HG03520 (cell line): ENCODE measurements around the gene NEK6.

Experiments
- ATAC-seq: cut with Tn5 transposase; IDR thresholded peaks from one replicate; pipeline ENCODE4 v1.9.1; 2021; ENCODE audit warnings: mild to moderate bottlenecking, moderate library complexity; ENCODE audit not compliant: unreplicated experiment

The NEK6 gene

GRCh38 chr9:124293718-124294506 is 36.2 kb downstream of the NEK6 start:
- ATAC-seq: no peak

GRCh38 chr9:124295159-124295794 is 37.5 kb downstream of the NEK6 start:
- ATAC-seq: no peak

- no peak for ATAC-seq
Measured at GRCh38 chr9:124296094-124296493, 38.3 kb downstream of the NEK6 start.

GRCh38 chr9:124296796-124297550 is 39.2 kb downstream of the NEK6 start:
- no peak for ATAC-seq

- no peak for ATAC-seq
Measured at GRCh38 chr9:124297551-124297901, 39.8 kb downstream of the NEK6 start.

- ATAC-seq: no peak
Measured at GRCh38 chr9:124297915-124298645, 40.3 kb downstream of the NEK6 start.

GRCh38 chr9:124298646-124299235 is 41.0 kb downstream of the NEK6 start:
- ATAC-seq: no peak

- ATAC-seq: no peak
Measured at GRCh38 chr9:124299515-124300090, 41.9 kb downstream of the NEK6 start.

GRCh38 chr9:124300312-124300711 is 42.6 kb downstream of the NEK6 start:
- no peak for ATAC-seq

GRCh38 chr9:124302921-124303320 is 45.2 kb downstream of the NEK6 start:
- no peak for ATAC-seq

- no peak for ATAC-seq
Measured at GRCh38 chr9:124303762-124304161, 46.0 kb downstream of the NEK6 start.

GRCh38 chr9:124304285-124304684 is 46.5 kb downstream of the NEK6 start:
- ATAC-seq: no peak

GRCh38 chr9:124306098-124306735 is 48.5 kb downstream of the NEK6 start:
- no peak for ATAC-seq

- no peak for ATAC-seq
Measured at GRCh38 chr9:124307379-124308030, 49.8 kb downstream of the NEK6 start.

GRCh38 chr9:124308606-124309491 is 51.1 kb downstream of the NEK6 start:
- ATAC-seq: no peak

GRCh38 chr9:124309667-124310084 is 51.9 kb downstream of the NEK6 start:
- no peak for ATAC-seq

- no peak for ATAC-seq
Measured at GRCh38 chr9:124311283-124311682, 53.5 kb downstream of the NEK6 start.
